ENCODE data around the gene ZNF618.

Gene ZNF618

DNA sequence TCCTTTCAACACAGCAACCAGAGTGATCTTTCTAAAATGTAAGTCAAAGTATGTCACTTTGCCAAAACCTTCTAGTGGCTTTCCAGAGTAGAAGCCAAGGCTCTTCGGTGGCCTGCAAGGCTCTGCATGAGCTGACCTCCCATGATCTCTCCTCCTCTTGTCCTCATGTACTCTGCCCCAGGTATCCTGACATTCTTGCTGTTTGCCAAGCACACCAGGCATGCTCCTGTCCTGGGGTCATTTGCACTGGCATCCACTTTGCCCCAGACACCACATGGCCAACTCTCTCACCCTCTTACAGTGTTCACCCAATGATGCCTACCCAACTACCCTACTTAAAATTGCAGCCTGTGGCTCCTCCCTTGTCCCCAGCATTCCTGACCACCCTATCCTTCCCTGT, 86.3 kb downstream of the ZNF618 start:
- DNase-seq, result no peak

DNA sequence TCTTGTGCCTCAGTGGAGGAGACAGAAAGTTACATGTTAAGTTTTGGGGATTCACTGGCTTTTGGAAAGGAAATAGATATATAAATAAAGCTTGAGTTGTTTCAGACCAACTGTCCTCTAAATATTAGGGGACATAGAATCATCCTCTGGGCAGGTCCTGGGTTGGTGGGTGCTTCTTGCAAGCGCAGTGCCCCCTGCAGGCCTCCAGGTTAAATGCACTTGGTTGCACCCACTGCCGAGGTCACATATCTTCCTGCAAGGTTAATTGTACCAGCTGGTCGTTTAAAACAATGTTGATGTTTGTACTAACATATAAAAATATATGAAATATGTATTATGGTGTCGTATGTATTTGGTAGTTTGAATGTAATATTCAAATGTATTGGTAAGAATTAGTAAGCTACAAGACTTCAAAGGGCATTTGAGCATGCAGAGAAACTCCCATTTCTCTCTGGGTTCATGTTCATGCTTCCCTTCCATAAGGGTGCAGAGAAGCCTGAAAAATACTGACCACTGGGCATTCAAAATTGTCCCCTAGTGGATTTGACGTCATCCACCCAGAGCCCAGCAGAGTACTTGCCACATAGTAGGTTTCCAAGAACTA, 87.0 kb downstream of the ZNF618 start:
- peak; percentile 28 for DNase-seq

- no peak for DNase-seq
These were observed 87.8 kb downstream of the ZNF618 start for GRCh38 chr9:113963696-113964494.

GRCh38 chr9:113964495-113965170, 88.5 kb downstream of the ZNF618 start:
- no peak for DNase-seq

- no peak for DNase-seq
These were observed 90.3 kb downstream of the ZNF618 start for GRCh38 chr9:113966394-113966793.

GRCh38 chr9:113967380-113967779, 91.3 kb downstream of the ZNF618 start:
- DNase-seq, result no peak

DNA sequence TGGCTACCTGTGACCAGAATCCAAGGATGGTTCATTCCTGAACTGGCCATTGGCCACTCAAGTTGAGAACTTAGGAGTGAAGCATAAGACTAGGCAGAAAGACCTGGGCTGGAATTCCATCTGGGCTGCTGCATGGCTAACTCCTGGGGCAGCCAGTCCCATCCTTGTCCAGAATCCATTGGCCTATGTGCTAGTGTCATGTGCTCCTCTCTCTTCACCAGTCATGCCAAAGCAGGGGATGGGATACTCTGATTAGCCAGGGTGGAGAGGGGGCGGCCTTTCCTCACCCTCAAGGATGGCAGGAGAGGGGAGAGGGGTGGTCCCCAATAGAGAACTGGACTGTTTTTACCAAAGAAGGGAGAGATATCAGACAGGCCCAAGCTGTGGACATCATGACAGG, 93.2 kb downstream of the ZNF618 start:
- DNase-seq, result no peak

GRCh38 chr9:113973226-113973625, 97.1 kb downstream of the ZNF618 start:
- DNase-seq, result no peak

DNA sequence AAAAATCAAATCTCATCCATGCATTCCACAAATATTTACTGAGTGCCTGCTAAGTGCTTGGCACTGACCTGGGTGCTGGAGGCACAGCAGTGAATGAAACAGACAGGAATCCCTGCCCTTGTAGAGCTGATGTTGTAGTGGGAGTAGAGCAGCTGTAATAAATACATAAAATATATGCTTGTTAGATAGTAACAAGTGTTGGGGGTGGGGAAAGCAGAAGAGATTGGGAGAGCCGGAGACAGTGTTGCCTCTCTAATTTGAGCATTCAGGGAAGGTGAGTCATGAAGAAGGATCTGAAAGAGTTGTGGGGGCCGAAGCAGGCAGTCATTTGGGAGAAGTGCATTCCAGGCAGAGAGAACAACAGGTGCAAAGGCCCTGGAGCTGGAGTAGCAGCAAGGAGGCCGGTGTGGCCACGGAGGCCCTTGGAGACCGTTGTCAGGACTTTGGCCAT, 97.9 kb downstream of the ZNF618 start:
- DNase-seq, result peak; percentile 13

- no peak for DNase-seq
These were observed 100.8 kb downstream of the ZNF618 start for GRCh38 chr9:113976915-113977314.

DNA sequence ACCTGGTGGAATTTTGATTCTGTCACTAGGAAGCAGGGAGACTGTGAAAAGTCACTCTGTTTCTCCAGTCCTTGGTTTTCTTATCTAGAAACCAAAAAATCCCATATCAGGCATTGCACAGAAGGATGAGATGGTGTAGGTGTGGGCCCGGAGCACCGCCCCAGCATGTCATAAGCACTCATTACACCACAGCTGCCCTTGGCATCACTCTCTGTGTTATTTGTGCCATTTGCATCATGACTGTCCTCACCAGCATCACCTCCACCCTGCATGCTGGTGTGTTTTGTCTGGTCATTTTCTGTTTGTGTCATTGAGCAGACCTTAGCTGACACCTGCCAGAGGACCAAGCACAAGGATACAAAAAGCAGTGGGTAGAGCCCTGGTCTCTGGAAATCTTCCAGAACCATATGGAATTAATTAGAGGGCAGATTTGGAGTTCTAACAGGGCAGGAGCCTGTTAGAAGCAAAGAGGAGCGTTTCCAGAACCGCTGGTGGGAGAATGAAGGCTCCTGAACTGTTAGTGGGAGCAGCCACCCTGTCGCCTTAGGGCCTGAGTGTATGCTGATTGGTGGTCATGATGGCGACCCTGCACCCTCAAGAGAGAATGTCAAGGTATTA, 102.7 kb downstream of the ZNF618 start:
- no peak for DNase-seq

DNA sequence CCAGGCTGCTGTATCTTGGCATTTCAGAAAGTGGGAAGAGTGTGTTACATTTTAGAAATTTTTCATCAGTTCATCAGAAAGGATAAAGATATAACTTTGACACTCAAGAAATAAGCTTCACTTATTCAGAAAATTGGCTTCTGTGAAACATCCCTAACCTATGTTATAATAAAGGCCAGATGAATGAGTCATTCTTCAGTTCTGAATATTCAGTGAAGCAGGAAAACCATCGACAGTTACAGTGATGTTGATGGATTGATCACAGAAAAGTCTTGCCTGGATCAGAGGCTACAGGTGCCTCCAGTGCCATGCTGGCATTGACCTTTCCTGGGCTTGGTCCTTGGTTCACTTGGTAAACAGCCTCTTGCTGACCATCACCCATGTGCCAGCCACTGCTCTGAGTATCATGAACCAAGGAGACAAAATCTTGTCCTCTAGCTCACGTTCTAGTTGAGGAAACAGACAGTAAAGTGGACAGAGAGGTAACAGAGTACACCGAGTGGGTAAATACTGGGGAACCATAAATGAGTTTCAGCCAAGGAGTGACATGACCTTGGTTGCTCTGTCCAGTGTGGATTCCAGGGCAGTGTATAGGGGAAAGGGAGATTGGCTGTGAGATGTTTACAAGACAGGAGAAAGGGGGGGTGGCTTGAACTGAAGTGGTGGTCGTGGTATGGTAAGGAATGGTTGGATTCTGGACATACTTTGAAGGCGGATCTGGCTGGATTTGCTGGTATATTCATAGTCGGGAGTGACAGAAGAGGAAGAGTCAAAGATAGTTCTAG, 103.4 kb downstream of the ZNF618 start:
- DNase-seq, result no peak

- DNase-seq, result no peak
These were observed 108.7 kb downstream of the ZNF618 start for GRCh38 chr9:113984639-113985380.

GRCh38 chr9:113985968-113986585, 110.0 kb downstream of the ZNF618 start:
- DNase-seq, result no peak

DNA sequence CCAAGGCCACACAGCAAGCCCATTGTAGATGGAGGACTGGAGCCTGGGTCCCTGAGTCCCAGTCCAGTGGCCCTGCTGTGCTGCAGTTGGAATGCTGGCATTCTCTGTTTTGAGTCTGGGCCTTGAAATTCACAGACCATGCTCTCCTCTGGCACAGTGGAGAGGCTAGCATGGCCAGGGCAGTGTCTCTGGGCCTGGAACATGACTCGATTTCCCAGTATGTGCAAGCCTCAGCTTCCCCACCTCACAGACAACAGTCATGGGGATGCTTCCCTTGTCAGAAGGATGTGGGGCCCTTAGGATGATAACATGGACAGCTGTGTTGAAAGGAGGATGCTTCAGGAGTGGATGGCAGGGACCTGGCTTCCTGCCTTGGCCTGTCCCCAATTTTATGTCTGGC, 110.8 kb downstream of the ZNF618 start:
- DNase-seq, result no peak

DNA sequence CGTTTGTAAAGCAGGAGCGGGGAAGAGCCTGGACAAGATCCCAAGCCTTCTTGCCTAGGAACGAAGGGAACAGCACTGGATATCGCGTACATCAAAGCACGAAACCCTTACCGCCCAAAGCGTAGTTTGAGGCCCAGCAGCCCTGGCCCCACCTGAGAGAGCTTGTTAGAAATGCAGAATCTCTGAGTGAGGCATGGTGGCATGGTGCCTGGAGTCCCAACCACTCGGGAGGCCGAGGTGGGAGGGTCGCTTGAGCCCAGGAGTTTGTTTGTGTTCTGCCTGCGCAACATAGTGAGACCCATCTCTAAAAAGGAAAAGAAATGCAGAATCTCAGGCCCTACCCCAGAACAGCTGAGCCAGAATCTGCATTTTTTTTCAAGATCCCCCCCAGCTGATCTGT, 111.4 kb downstream of the ZNF618 start:
- no peak for DNase-seq

DNA sequence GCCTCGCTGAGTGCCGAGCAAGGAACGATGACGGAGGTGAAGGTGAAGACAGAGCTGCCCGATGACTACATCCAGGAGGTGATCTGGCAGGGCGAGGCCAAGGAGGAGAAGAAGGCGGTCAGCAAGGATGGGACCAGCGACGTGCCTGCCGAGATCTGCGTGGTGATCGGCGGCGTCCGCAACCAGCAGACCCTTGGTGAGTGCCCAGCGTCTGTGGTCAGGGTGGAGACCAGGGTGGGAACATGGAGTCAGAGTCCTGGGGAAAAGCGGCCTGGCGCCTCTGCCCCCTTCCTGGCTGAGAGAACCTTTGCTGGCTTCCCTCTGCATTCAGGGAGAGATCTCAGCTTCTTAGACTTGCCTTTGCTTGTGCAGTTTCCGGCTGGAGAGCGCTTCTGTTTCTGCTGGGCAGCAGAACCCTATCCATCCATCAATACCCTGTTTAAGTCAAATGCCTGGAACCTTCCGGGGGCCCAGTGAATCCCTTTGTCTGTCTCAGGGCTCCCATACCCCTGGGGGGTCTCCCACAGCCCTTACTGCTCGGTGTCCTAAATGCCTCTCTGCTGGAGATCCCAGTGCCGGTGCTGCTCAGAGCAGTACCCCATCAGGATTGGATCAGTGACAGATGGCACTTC, 112.4 kb downstream of the ZNF618 start:
- DNase-seq, result no peak

- no peak for DNase-seq
These were observed 113.1 kb downstream of the ZNF618 start for GRCh38 chr9:113989017-113989713.

DNA sequence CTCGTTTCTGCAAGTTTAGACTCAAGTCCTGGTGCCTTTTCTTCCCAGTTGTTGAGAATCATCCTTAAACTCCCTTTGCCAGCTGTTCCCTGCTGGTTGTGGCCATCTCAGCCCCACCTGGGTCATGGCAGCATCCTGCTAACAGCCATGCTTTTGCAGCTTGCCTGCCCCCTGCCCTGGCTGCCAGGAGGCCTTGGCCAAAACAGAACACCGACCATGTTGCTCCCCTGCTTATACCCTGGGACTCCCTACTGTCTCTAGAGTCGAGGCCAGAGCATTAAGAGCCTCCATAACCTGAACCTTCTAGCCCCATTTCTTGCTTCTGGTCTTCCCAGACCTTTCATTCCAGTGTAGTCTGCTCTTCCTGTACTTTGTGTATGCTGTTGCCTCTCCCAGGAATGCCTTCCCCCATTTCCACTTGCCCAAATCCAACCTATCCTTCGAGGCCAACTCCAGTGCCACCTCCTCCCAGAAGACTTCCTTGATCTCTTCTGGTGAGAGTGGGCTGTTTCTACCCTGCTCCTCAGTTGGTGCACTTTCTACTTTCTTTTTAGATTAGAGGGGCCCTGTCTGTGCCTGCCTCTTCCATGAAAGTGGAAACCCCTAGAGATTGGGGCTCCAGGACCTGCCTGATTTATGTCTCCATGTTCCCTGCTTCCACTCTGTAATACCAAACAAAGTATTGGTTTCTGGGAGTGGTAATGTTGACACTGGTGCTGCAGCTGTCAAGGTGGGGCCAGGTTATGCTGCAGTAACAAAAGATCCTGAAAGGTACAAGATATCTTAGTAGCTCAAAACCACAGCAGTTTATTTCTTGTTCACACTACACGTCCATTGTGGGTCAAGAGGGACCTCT, 113.8 kb downstream of the ZNF618 start:
- no peak for DNase-seq

GRCh38 chr9:113990570-113990907, 114.4 kb downstream of the ZNF618 start:
- DNase-seq, result no peak
